ENCODE data around the gene POLR2E. TPM values are rescaled to one million over a fixed set of nuclear protein-coding genes. Genes with fewer than 3 reads are reported as not detected.

POLR2E gene
- polyA plus RNA-seq, 1 donor (not counting 4 experiments of a cell fraction or from before 2014, with no cell fraction given) = 178 TPM

DNA sequence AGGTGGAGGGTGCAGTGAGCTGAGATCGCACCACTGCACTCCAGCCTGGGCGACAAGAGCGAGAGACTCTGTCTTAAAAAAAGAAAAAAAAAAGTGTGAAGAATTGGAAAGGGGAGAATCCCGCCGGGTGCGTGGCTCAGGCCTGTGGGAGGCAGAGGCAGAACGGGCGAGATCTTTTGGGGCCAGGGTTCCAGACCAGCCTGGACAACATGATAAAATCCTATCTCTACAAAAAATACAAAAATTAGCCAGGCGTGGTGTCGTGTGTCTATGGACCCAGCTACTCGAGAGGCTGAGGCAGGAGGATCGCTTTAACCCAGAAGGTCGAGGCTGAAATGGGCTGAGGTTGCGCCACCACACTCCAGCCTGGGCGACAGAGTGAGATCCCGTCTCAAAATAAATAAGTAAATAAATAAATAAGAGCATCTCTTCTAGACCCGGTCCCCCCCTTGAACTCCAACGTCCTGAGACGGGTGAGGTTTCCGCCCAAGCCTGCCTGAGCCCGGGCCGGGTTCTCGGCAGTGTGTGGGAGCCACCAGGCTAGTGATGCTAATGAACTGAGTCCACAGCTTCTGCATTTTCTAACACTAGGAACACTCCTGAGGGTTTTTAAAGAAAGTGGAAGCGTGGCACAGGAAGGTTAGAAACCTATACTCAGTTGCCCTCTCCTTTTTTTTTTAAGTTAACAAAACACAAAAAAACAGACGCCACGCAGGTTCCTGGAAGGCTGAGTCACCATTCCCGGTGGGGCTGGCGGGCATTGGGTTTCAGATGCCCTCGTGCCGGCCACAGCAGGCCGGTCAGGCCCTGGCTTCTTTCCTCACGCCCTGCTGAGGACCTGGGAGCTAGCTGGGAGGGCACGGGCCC lies 30.7 kb upstream of the POLR2E start:
- FAIRE-seq (no peak), DNase-seq (ENCODE audit: low read depth, low spot score) (no peak)
- peaks cover 6% of the 10 kb centered on the region for H4K20me1 ChIP-seq (ENCODE audit: control insufficient read depth, extremely low read depth, insufficient read depth, low read length)
- H3K79me2 ChIP-seq (ENCODE audit: control insufficient read depth, insufficient read depth, low read length) = peaks cover 32% of the 10 kb centered on the region
- no peaks in the 10 kb centered on the region for H3K9me3 ChIP-seq (ENCODE audit: control insufficient read depth, low read depth, low read length)
- H3K4me2 ChIP-seq (ENCODE audit: control insufficient read depth, extremely low read depth, insufficient read depth, low read depth, low read length) = no peak overlapping the region
- no peaks in the 10 kb centered on the region for H3K27me3 ChIP-seq (ENCODE audit: control insufficient read depth, extremely low read depth, insufficient read depth, low read length)
- no peaks in the 10 kb centered on the region for H3K9me1 ChIP-seq (ENCODE audit: control insufficient read depth, extremely low read depth, insufficient read depth, low read length)
- H2AFZ ChIP-seq (ENCODE audit: control insufficient read depth, low read length) = no peak overlapping the region
- dilution Hi-C loops (cut with MboI; ENCODE audit: extremely low pct_ligation_motif_present, low sequenced_read_pairs) = no loop called here
- H3K4me3 ChIP-seq (ENCODE audit: control insufficient read depth in 2 of 3, extremely low read depth in 1 of 3, insufficient read depth in 2 of 3, low read depth in 1 of 3, low read length in 3 of 3) = no peak overlapping the region
- no peak overlapping the region for H3K27ac ChIP-seq (ENCODE audit: control insufficient read depth, insufficient read depth, low read length)
- no peak overlapping the region for H3K9ac ChIP-seq (ENCODE audit: control insufficient read depth, extremely low read depth, insufficient read depth, low read length)
- no peak for TF ChIP-seq EZH2 (IDR thresholded peaks at IDR 0.05; ENCODE audit: low read length)
- TF ChIP-seq, protein P1, sequence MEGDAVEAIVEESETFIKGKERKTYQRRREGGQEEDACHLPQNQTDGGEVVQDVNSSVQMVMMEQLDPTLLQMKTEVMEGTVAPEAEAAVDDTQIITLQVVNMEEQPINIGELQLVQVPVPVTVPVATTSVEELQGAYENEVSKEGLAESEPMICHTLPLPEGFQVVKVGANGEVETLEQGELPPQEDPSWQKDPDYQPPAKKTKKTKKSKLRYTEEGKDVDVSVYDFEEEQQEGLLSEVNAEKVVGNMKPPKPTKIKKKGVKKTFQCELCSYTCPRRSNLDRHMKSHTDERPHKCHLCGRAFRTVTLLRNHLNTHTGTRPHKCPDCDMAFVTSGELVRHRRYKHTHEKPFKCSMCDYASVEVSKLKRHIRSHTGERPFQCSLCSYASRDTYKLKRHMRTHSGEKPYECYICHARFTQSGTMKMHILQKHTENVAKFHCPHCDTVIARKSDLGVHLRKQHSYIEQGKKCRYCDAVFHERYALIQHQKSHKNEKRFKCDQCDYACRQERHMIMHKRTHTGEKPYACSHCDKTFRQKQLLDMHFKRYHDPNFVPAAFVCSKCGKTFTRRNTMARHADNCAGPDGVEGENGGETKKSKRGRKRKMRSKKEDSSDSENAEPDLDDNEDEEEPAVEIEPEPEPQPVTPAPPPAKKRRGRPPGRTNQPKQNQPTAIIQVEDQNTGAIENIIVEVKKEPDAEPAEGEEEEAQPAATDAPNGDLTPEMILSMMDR (optimal IDR thresholded peaks at IDR 0.05 in 1 of 3, IDR thresholded peaks at IDR 0.05 in 1 of 3, conservative IDR thresholded peaks at IDR 0.05 in 1 of 3; ENCODE audit: extremely low read depth in 1 of 3, insufficient read depth in 2 of 3, low read length in 3 of 3) = no peak
- H3K4me1 ChIP-seq (ENCODE audit: control insufficient read depth, extremely low read depth, insufficient read depth, low read length) = peaks cover 4% of the 10 kb centered on the region
- H3K36me3 ChIP-seq (ENCODE audit: control insufficient read depth in 2 of 2, extremely low read depth in 1 of 2, insufficient read depth in 2 of 2, low read length in 2 of 2) = peaks cover 37 to 38% of the 10 kb centered on the region in 2 experiments

GRCh38 chr19:1123885-1124677 lies 28.9 kb upstream of the POLR2E start:
- H3K9me1 ChIP-seq (ENCODE audit: control insufficient read depth, extremely low read depth, insufficient read depth, low read length) = no peaks in the 10 kb centered on the region
- TF ChIP-seq EZH2 (IDR thresholded peaks at IDR 0.05; ENCODE audit: low read length) = no peak
- DNase-seq (ENCODE audit: low read depth, low spot score) = no peak
- no peak overlapping the region for H3K9ac ChIP-seq (ENCODE audit: control insufficient read depth, extremely low read depth, insufficient read depth, low read length)
- peaks cover 14% of the 10 kb centered on the region for H3K79me2 ChIP-seq (ENCODE audit: control insufficient read depth, insufficient read depth, low read length)
- FAIRE-seq = no peak
- no peak overlapping the region for H3K4me3 ChIP-seq (ENCODE audit: control insufficient read depth in 2 of 3, extremely low read depth in 1 of 3, insufficient read depth in 2 of 3, low read depth in 1 of 3, low read length in 3 of 3)
- peaks cover 40 to 50% of the 10 kb centered on the region in 2 experiments for H3K36me3 ChIP-seq (ENCODE audit: control insufficient read depth in 2 of 2, extremely low read depth in 1 of 2, insufficient read depth in 2 of 2, low read length in 2 of 2)
- no peaks in the 10 kb centered on the region for H3K4me1 ChIP-seq (ENCODE audit: control insufficient read depth, extremely low read depth, insufficient read depth, low read length)
- H3K4me2 ChIP-seq (ENCODE audit: control insufficient read depth, extremely low read depth, insufficient read depth, low read depth, low read length) = no peak overlapping the region
- dilution Hi-C loops (cut with MboI; ENCODE audit: extremely low pct_ligation_motif_present, low sequenced_read_pairs) = no loop called here
- H4K20me1 ChIP-seq (ENCODE audit: control insufficient read depth, extremely low read depth, insufficient read depth, low read length) = peaks cover 4% of the 10 kb centered on the region
- no peaks in the 10 kb centered on the region for H3K27me3 ChIP-seq (ENCODE audit: control insufficient read depth, extremely low read depth, insufficient read depth, low read length)
- H2AFZ ChIP-seq (ENCODE audit: control insufficient read depth, low read length) = no peak overlapping the region
- H3K9me3 ChIP-seq (ENCODE audit: control insufficient read depth, low read depth, low read length) = no peaks in the 10 kb centered on the region
- no peak overlapping the region for H3K27ac ChIP-seq (ENCODE audit: control insufficient read depth, insufficient read depth, low read length)
